ENCODE measurements around the gene CACNA1I.

Gene CACNA1I

GRCh38 chr22:39678862-39679490 is 108.4 kb downstream of the CACNA1I start:
- no peak for DNase-seq

GRCh38 chr22:39679652-39680051 is 109.1 kb downstream of the CACNA1I start:
- DNase-seq: no peak

- DNase-seq: no peak
Measured at GRCh38 chr22:39680486-39680885, 109.9 kb downstream of the CACNA1I start.

GRCh38 chr22:39681038-39681861 is 110.7 kb downstream of the CACNA1I start:
- no peak for DNase-seq

- no peak for DNase-seq
Measured at GRCh38 chr22:39682994-39683393, 112.4 kb downstream of the CACNA1I start.

GRCh38 chr22:39683639-39684038 is 113.1 kb downstream of the CACNA1I start:
- no peak for DNase-seq

- no peak for DNase-seq
Measured at GRCh38 chr22:39684702-39685281, 114.2 kb downstream of the CACNA1I start.

GRCh38 chr22:39685336-39686177 is 115.0 kb downstream of the CACNA1I start:
- no peak for DNase-seq

- DNase-seq: no peak
Measured at GRCh38 chr22:39686178-39686620, 115.6 kb downstream of the CACNA1I start.

GRCh38 chr22:39686776-39687525 is 116.4 kb downstream of the CACNA1I start:
- no peak for DNase-seq

GRCh38 chr22:39688186-39688785 is 117.7 kb downstream of the CACNA1I start:
- no peak for DNase-seq

GRCh38 chr22:39689421-39689820 is 118.9 kb downstream of the CACNA1I start:
- DNase-seq: no peak

GRCh38 chr22:39690881-39691605 is 120.5 kb downstream of the CACNA1I start:
- DNase-seq: no peak

GRCh38 chr22:39693943-39694500 is 123.5 kb downstream of the CACNA1I start:
- DNase-seq: no peak

GRCh38 chr22:39697790-39698430 is 127.4 kb downstream of the CACNA1I start:
- no peak for DNase-seq

- no peak for DNase-seq
Measured at GRCh38 chr22:39699631-39700360, 129.2 kb downstream of the CACNA1I start.

GRCh38 chr22:39700565-39700964 is 130.0 kb downstream of the CACNA1I start:
- no peak for DNase-seq

GRCh38 chr22:39703091-39703490 is 132.5 kb downstream of the CACNA1I start:
- DNase-seq: no peak

- DNase-seq: no peak
Measured at GRCh38 chr22:39703928-39704639, 133.5 kb downstream of the CACNA1I start.
